HepG2 (cell line): ENCODE results near the gene SELENOV. TPM values are rescaled to one million over a fixed set of nuclear protein-coding genes. Genes with fewer than 3 reads are reported as not detected.

Experiments used
- ATAD3A ChIP-seq: sonication (generic); formaldehyde crosslinking; IDR thresholded peaks from 2 replicates; pipeline ENCODE4 v1.4.0; 2020; ENCODE audit warnings: missing genetic modification reagents
- ATM ChIP-seq: fragments of 450-650 bp; IDR thresholded peaks from 2 replicates; pipeline ENCODE4 v1.7.1; 2017; ENCODE audit warnings: mild to moderate bottlenecking, borderline replicate concordance
- CBX2 ChIP-seq, 2 experiments: fragments of 200-600 bp in 1 of 2; sonication (generic); formaldehyde crosslinking in 1 of 2; IDR thresholded peaks; 2 replicates each; pipeline versions ENCODE4 v1.7.0 to v1.8.1; 2018 to 2022; ENCODE audit warnings: low read depth in 2 of 2, low read length in 1 of 2, mild to moderate bottlenecking in 1 of 2, missing genetic modification reagents in 1 of 2
- CCAR2 ChIP-seq: fragments of 200-400 bp; formaldehyde crosslinking; optimal IDR thresholded peaks from 2 replicates; pipeline ENCODE3; 2018; ENCODE audit warnings: low read depth, mild to moderate bottlenecking, low read length, moderate library complexity
- CENPT ChIP-seq: sonication (generic); formaldehyde crosslinking; IDR thresholded peaks from 2 replicates; pipeline ENCODE4 v1.8.0; 2022; ENCODE audit warnings: low read depth, mild to moderate bottlenecking, moderate library complexity, missing genetic modification reagents
- GATA4 ChIP-seq: sonication (generic); IDR thresholded peaks from 2 replicates; pipeline ENCODE4 v1.6.1; 2016; ENCODE audit warnings: antibody characterized with exemption, low read depth, borderline replicate concordance
- KDM2A ChIP-seq: sonication (generic); formaldehyde crosslinking; IDR thresholded peaks from 2 replicates; pipeline ENCODE4 v1.4.0; 2020; ENCODE audit warnings: low read depth, missing genetic modification reagents, borderline replicate concordance
- NFIB ChIP-seq: sonication (generic); formaldehyde crosslinking; IDR thresholded peaks from 2 replicates; pipeline ENCODE4 v1.9.0; 2021; ENCODE audit warnings: missing genetic modification reagents, mild to moderate bottlenecking, borderline replicate concordance
- PAX8 ChIP-seq: sonication (generic); formaldehyde crosslinking; IDR thresholded peaks from 2 replicates; pipeline ENCODE4 v1.8.0; 2022; ENCODE audit warnings: mild to moderate bottlenecking, missing genetic modification reagents, borderline replicate concordance
- PCBP1 ChIP-seq: fragments of 200-400 bp; formaldehyde crosslinking; IDR thresholded peaks from 2 replicates; pipeline ENCODE4 v1.6.1; 2017; ENCODE audit warnings: mild to moderate bottlenecking, low read depth, low read length, borderline replicate concordance
- SALL2 ChIP-seq: sonication (generic); formaldehyde crosslinking; IDR thresholded peaks from 2 replicates; pipeline ENCODE4 v1.8.1; 2023; ENCODE audit warnings: mild to moderate bottlenecking, missing genetic modification reagents, inconsistent platforms
- SIX4 ChIP-seq: sonication (generic); formaldehyde crosslinking; IDR thresholded peaks from 2 replicates; pipeline ENCODE4 v1.4.0; 2020; ENCODE audit warnings: missing genetic modification reagents
- ZBTB3 ChIP-seq: sonication (generic); formaldehyde crosslinking; IDR thresholded peaks from 2 replicates; pipeline ENCODE4 v1.4.0; 2020; ENCODE audit warnings: low read depth, mild to moderate bottlenecking, moderate library complexity, missing genetic modification reagents, borderline replicate concordance
- ZFP36L2 ChIP-seq: sonication (generic); formaldehyde crosslinking; IDR thresholded peaks from 2 replicates; pipeline ENCODE4 v1.4.0; 2020; ENCODE audit warnings: missing genetic modification reagents
- ZFP62 ChIP-seq: sonication (generic); formaldehyde crosslinking; IDR thresholded peaks from 2 replicates; pipeline ENCODE4 v1.4.0; 2020; ENCODE audit warnings: missing genetic modification reagents
- ZNF232 ChIP-seq: sonication (generic); formaldehyde crosslinking; IDR thresholded peaks from 2 replicates; pipeline ENCODE4 v1.4.0; 2020; ENCODE audit warnings: missing genetic modification reagents, borderline replicate concordance
- ZNF331 ChIP-seq: sonication (generic); formaldehyde crosslinking; IDR thresholded peaks from 2 replicates; pipeline ENCODE4 v1.4.0; 2020; ENCODE audit warnings: missing genetic modification reagents
- ZNF557 ChIP-seq: sonication (generic); formaldehyde crosslinking; IDR thresholded peaks from 2 replicates; pipeline ENCODE4 v1.4.0; 2020; ENCODE audit warnings: missing genetic modification reagents
- ZNF619 ChIP-seq: sonication (generic); formaldehyde crosslinking; IDR thresholded peaks from 2 replicates; pipeline ENCODE4 v1.4.0; 2020; ENCODE audit warnings: mild to moderate bottlenecking, missing genetic modification reagents
- ZNF788 ChIP-seq: sonication (generic); formaldehyde crosslinking; IDR thresholded peaks from 2 replicates; pipeline ENCODE4 v1.5.0; 2020; ENCODE audit warnings: mild to moderate bottlenecking, missing genetic modification reagents, borderline replicate concordance
- ZSCAN12 ChIP-seq: sonication (generic); formaldehyde crosslinking; IDR thresholded peaks from 2 replicates; pipeline ENCODE4 v1.9.0; 2021; ENCODE audit warnings: mild to moderate bottlenecking, missing genetic modification reagents
- polyA plus RNA-seq, 8 experiments: library from polyadenylated mRNA; depleted of rRNA in 3 of 8; stranded (reverse) in 7 of 8; unstranded in 1 of 8; fragments of >200 nt; fragmentation: Illumina TruSeq in 4 of 8; extraction: Trizol in 4 of 8; gene quantifications; 2 replicates each; pipeline versions ENCODE4 v1.2.1 to v1.2.3, GENCODE V29; 2011 to 2016; ENCODE audit warnings: low read depth in 4 of 8, missing spikeins in 1 of 8, mixed read lengths in 1 of 8; ENCODE audit not compliant: insufficient read depth in 1 of 8
- total RNA-seq, 5 experiments: library from RNA; depleted of rRNA; stranded (reverse); fragments of >200 nt; fragmentation: Illumina TruSeq; extraction: Trizol; gene quantifications; 2 replicates each; pipeline ENCODE4 v1.2.3, GENCODE V29; 2016; ENCODE audit warnings: low read depth in 1 of 5
- TF ChIP-seq, protein P1 (sequence below): sonication (generic); formaldehyde crosslinking; IDR thresholded peaks from 2 replicates; pipeline ENCODE4 v1.4.0; 2020; ENCODE audit warnings: missing genetic modification reagents, mild to moderate bottlenecking, borderline replicate concordance
- TF ChIP-seq, protein P2 (sequence below): sonication (generic); formaldehyde crosslinking; IDR thresholded peaks from 2 replicates; pipeline ENCODE4 v1.5.0; 2020; ENCODE audit warnings: missing genetic modification reagents
- TF ChIP-seq, protein P3 (sequence below): sonication (generic); formaldehyde crosslinking; IDR thresholded peaks from 2 replicates; pipeline ENCODE4 v1.4.0; 2020; ENCODE audit warnings: missing genetic modification reagents

SELENOV gene
- total and polyA plus RNA-seq, 2 of the 13 experiments (the other 11 are each of a cell fraction or from before 2014, with no cell fraction given) = not detected

DNA sequence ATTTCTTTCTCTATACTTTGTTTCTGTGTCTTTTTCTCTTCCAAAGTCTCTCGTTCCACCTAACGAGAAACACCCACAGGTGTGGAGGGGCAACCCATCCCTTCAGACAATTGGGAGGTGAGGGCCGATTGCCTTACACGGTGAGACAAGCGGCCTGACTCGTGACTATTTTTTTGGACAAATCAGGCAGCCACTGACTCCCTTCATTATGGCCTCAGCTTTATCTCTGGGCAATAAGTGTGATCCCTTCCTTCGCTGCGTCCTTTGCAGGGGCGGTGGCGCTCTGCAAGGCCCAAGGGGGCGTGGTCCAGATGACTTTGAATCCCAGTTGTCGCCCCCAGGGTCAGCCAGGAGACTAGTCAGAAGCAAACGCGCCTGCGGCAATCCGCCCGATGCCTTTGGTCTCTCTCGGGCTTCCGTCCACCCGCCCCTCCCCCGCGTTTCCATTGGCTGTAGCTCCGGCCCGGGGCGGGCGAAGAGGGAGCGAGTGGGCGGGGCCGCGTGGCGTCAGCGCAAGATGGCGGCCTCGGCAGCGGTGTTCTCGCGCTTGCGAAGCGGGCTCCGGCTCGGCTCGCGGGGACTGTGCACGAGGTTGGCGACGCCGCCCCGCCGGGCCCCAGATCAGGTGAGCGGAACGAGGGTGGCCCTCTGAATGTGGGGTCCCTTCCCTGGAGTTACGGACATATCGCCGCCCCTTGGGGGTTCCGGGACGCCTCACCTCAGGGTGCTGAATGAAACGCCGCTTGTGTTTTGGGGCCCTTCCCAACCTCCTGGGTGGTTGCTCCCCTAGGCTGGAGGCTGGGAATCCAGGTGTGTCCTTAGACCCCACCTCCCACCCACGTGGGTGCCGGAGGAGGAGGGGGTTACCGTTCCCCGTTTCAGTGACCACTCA, 34.4 kb upstream of the SELENOV start, which contains the start of gene TIMM50 (continued):
- TF ChIP-seq, protein P1, sequence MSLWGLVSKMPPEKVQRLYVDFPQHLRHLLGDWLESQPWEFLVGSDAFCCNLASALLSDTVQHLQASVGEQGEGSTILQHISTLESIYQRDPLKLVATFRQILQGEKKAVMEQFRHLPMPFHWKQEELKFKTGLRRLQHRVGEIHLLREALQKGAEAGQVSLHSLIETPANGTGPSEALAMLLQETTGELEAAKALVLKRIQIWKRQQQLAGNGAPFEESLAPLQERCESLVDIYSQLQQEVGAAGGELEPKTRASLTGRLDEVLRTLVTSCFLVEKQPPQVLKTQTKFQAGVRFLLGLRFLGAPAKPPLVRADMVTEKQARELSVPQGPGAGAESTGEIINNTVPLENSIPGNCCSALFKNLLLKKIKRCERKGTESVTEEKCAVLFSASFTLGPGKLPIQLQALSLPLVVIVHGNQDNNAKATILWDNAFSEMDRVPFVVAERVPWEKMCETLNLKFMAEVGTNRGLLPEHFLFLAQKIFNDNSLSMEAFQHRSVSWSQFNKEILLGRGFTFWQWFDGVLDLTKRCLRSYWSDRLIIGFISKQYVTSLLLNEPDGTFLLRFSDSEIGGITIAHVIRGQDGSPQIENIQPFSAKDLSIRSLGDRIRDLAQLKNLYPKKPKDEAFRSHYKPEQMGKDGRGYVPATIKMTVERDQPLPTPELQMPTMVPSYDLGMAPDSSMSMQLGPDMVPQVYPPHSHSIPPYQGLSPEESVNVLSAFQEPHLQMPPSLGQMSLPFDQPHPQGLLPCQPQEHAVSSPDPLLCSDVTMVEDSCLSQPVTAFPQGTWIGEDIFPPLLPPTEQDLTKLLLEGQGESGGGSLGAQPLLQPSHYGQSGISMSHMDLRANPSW (CRISPR knock-in tag) = no peak
- TF ChIP-seq ZFP36L2 (CRISPR knock-in tag) = no peak
- TF ChIP-seq, protein P2, sequence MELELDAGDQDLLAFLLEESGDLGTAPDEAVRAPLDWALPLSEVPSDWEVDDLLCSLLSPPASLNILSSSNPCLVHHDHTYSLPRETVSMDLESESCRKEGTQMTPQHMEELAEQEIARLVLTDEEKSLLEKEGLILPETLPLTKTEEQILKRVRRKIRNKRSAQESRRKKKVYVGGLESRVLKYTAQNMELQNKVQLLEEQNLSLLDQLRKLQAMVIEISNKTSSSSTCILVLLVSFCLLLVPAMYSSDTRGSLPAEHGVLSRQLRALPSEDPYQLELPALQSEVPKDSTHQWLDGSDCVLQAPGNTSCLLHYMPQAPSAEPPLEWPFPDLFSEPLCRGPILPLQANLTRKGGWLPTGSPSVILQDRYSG (CRISPR knock-in tag) = no peak
- TF ChIP-seq PAX8 (CRISPR knock-in tag) = 0 out of 2 replicates have a peak, but pooled peaks have one; percentile 53
- TF ChIP-seq PCBP1 = 0 out of 2 replicates have a peak, but pooled peaks have one; percentile 53
- TF ChIP-seq SALL2 (CRISPR knock-in tag) = peak; percentile 76; the same call in 1 of the 2 replicates
- no peak for TF ChIP-seq SIX4 (CRISPR knock-in tag)
- no peak for TF ChIP-seq ZFP62 (CRISPR knock-in tag)
- no peak for TF ChIP-seq CENPT (CRISPR knock-in tag)
- no peak for TF ChIP-seq NFIB (CRISPR knock-in tag)
- TF ChIP-seq ZNF788 (CRISPR knock-in tag) = peak; percentile 87; the same call in 1 of the 2 replicates
- TF ChIP-seq GATA4 = peak; percentile 54; the same call in 1 of the 2 replicates
- TF ChIP-seq KDM2A (CRISPR knock-in tag) = peak; percentile 92
- no peak for TF ChIP-seq ATM
- no peak for TF ChIP-seq CCAR2
- TF ChIP-seq ATAD3A (CRISPR knock-in tag) = no peak; the same call in 1 of the 2 replicates
- TF ChIP-seq ZNF557 = no peak
- peak; percentile 96 for TF ChIP-seq ZNF619
- TF ChIP-seq, protein P3, sequence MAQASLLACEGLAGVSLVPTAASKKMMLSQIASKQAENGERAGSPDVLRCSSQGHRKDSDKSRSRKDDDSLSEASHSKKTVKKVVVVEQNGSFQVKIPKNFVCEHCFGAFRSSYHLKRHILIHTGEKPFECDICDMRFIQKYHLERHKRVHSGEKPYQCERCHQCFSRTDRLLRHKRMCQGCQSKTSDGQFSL (CRISPR knock-in tag) = no peak
- no peak for TF ChIP-seq ZBTB3 (CRISPR knock-in tag)
- TF ChIP-seq CBX2 (IDR thresholded peaks at IDR 0.05; ENCODE audit: low read depth, low read length) = no peak
- no peak for TF ChIP-seq CBX2 (CRISPR knock-in tag; IDR thresholded peaks at IDR 0.05; ENCODE audit: low read depth)
- TF ChIP-seq ZNF331 (CRISPR knock-in tag) = peak; percentile 78; the same call in 1 of the 2 replicates
- TF ChIP-seq ZSCAN12 (CRISPR knock-in tag) = no peak
- no peak for TF ChIP-seq ZNF232
